ENCODE data around the gene KCNRG. TPM values are rescaled to one million over a fixed set of nuclear protein-coding genes. Genes with fewer than 3 reads are reported as not detected.

The KCNRG gene
- total RNA-seq, 2 donors from 2014 or later: 0.67 TPM; not detected in 1

DNA sequence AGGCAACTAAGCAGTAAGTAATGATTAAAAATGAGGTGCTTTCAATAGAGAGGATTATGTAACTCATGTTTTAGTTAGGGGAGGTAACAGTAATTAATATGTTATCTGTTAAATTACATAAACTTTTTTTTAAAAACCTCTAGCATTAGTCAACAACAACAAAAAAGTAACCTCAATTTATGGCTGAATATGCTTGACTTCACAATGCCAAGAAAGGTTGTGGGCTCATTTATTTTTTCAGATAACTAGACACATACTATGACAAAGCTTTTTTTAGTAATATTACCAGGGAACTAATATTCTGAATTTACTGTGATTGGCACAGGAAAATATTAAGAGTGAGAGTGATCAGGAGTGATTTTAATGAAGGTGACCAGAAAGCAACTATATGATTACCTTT lies 54.9 kb downstream of the KCNRG start:
- Mint-ChIP-seq H3K27ac (no peak overlapping the region), H3K4me1 (ENCODE audit: low read depth in 2 of 2) (peaks cover 20 to 53% of the 10 kb centered on the region in 2 donors), H3K9me3 (no peaks in the 10 kb centered on the region), H3K4me3 (no peak overlapping the region), H3K36me3 (peaks cover 12% of the 10 kb centered on the region), H3K27me3 (no peaks in the 10 kb centered on the region)
- DNase-seq (ENCODE audit: low spot score): no peak
- no peak for ATAC-seq

Other genes starting within 250 kb of the KCNRG start
- gene KPNA3, start 222.8 kb upstream of the KCNRG start, total RNA-seq: 10 to 100 TPM; 44.8 to 50.2 TPM
- gene SPRYD7, start 79.1 kb upstream of the KCNRG start, total RNA-seq: 1 to 10 TPM; 5.2 to 8.0 TPM
- 10 to 100 TPM; 13.8 to 15.9 TPM for gene TRIM13, start 18.4 kb upstream of the KCNRG start, total RNA-seq